K562 (cell line): ENCODE measurements around the gene CALM1. TPM values are rescaled to one million over a fixed set of nuclear protein-coding genes. Genes with fewer than 3 reads are reported as not detected.

Experiments used
- ATF7 ChIP-seq: fragments of 450-650 bp; IDR thresholded peaks from 2 replicates; pipeline ENCODE4 v1.7.1; 2014; ENCODE audit warnings: mild to moderate bottlenecking, moderate library complexity
- CBX1 ChIP-seq: sonication (generic); IDR thresholded peaks from 2 replicates; pipeline ENCODE4 v1.6.1; 2016; ENCODE audit warnings: antibody characterized with exemption, low read depth, mild to moderate bottlenecking
- FOXK2 ChIP-seq, 2 experiments: fragments of 450-650 bp; IDR thresholded peaks in 1 of 2; conservative IDR thresholded peaks in 1 of 2; 2 replicates each; pipeline ENCODE4 v1.6.1; 2016; ENCODE audit warnings: low read depth in 2 of 2, mild to moderate bottlenecking in 1 of 2
- L3MBTL2 ChIP-seq: fragments of 450-650 bp; IDR thresholded peaks from 2 replicates; pipeline ENCODE4 v1.6.1; 2016; ENCODE audit warnings: mild to moderate bottlenecking, moderate library complexity
- MGA ChIP-seq: fragments of 450-650 bp; IDR thresholded peaks from 2 replicates; pipeline ENCODE4 v1.6.1; 2016; ENCODE audit warnings: mild to moderate bottlenecking, moderate library complexity
- SMC3 ChIP-seq: conservative IDR thresholded peaks from 2 replicates; pipeline ENCODE4 v1.6.1; 2011; ENCODE audit warnings: low read depth, low read length, improper control_type of control experiment; ENCODE audit not compliant: insufficient read depth
- ZFP1 ChIP-seq: fragments of 450-650 bp; formaldehyde crosslinking; IDR thresholded peaks from 2 replicates; pipeline ENCODE4 v1.4.0; 2020; ENCODE audit warnings: mild to moderate bottlenecking, mixed read lengths
- ZFP36 ChIP-seq: fragments of 150-350 bp; IDR thresholded peaks from 2 replicates; pipeline ENCODE4 v1.6.1; 2018; ENCODE audit warnings: low read length, low read depth; ENCODE audit not compliant: partially characterized antibody
- ZNF263 ChIP-seq: sonication (generic); formaldehyde crosslinking; IDR thresholded peaks from 2 replicates; pipeline ENCODE4 v1.8.0; 2022; ENCODE audit warnings: mild to moderate bottlenecking, missing genetic modification reagents, borderline replicate concordance
- ZNF444 ChIP-seq: fragments of 250-450 bp; sonication (Bioruptor Pico); IDR thresholded peaks from 2 replicates; pipeline ENCODE4 v1.4.0; 2020; ENCODE audit warnings: mild to moderate bottlenecking, moderate library complexity
- ZNF766 ChIP-seq: fragments of 200-800 bp; sonication (Bioruptor generic); conservative IDR thresholded peaks from 2 replicates; pipeline ENCODE4 v1.6.1; 2016; ENCODE audit warnings: missing genetic modification characterization, missing compliant biosample characterization
- polyA plus RNA-seq, 8 experiments: library from polyadenylated mRNA; depleted of rRNA in 4 of 8; stranded (reverse) in 5 of 8; unstranded in 3 of 8; fragments of >200 nt; fragmentation: Nextera tagmentation in 2 of 8; fragmentation: Illumina TruSeq in 1 of 8; extraction: Ambion mirVana in 2 of 8; extraction: Trizol in 1 of 8; gene quantifications; 2 replicates each; pipeline versions ENCODE4 v1.2.1 to v1.2.3, GENCODE V29; 2011 to 2014; ENCODE audit warnings: inconsistent platforms in 1 of 8, missing spikeins in 1 of 8
- total RNA-seq, 7 experiments: library from RNA; depleted of rRNA in 6 of 7; stranded (reverse); fragments of >200 nt in 6 of 7; fragmentation: Illumina TruSeq in 2 of 7; extraction: Trizol in 2 of 7; gene quantifications; 2 replicates each; pipeline versions ENCODE4 v1.2.1 to v1.2.3, GENCODE V29; 2011 to 2021; ENCODE audit warnings: low replicate concordance in 1 of 7
- TF ChIP-seq, protein P1 (sequence below): fragments of 450-650 bp; IDR thresholded peaks from 2 replicates; pipeline ENCODE4 v1.6.1; 2017; ENCODE audit warnings: antibody characterized with exemption, mild to moderate bottlenecking
- TF ChIP-seq, protein P2 (sequence below): fragments of 250-450 bp; sonication (Bioruptor Pico); IDR thresholded peaks from 2 replicates; pipeline ENCODE4 v1.9.0; 2021; ENCODE audit warnings: mild to moderate bottlenecking

Gene CALM1
- total and polyA plus RNA-seq, 9 of the 15 experiments (the other 6 are each of a cell fraction or from before 2014, with no cell fraction given) = 48.0 to 269 (median 158) TPM

DNA sequence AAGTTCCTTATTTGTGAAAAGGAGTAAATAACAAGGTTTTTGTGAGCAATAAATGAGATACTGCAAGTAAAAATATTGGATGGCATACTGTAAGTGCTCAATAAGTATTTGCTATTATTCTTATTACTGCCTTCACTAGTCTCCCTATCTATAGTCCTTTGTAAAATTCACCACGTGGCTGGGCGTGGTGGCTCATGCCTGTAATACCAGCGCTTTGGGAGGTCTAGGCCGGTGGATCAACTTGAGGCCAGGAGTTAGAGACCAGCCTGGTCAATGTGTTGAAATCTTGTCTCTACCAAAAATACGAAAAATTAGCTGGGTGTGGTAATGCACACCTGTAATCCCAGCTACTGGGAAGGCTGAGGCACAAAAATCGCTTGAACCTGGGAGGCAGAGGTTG lies 18.6 kb upstream of the CALM1 start (continued):
- TF ChIP-seq, protein P1, sequence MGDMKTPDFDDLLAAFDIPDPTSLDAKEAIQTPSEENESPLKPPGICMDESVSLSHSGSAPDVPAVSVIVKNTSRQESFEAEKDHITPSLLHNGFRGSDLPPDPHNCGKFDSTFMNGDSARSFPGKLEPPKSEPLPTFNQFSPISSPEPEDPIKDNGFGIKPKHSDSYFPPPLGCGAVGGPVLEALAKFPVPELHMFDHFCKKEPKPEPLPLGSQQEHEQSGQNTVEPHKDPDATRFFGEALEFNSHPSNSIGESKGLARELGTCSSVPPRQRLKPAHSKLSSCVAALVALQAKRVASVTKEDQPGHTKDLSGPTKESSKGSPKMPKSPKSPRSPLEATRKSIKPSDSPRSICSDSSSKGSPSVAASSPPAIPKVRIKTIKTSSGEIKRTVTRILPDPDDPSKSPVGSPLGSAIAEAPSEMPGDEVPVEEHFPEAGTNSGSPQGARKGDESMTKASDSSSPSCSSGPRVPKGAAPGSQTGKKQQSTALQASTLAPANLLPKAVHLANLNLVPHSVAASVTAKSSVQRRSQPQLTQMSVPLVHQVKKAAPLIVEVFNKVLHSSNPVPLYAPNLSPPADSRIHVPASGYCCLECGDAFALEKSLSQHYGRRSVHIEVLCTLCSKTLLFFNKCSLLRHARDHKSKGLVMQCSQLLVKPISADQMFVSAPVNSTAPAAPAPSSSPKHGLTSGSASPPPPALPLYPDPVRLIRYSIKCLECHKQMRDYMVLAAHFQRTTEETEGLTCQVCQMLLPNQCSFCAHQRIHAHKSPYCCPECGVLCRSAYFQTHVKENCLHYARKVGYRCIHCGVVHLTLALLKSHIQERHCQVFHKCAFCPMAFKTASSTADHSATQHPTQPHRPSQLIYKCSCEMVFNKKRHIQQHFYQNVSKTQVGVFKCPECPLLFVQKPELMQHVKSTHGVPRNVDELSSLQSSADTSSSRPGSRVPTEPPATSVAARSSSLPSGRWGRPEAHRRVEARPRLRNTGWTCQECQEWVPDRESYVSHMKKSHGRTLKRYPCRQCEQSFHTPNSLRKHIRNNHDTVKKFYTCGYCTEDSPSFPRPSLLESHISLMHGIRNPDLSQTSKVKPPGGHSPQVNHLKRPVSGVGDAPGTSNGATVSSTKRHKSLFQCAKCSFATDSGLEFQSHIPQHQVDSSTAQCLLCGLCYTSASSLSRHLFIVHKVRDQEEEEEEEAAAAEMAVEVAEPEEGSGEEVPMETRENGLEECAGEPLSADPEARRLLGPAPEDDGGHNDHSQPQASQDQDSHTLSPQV = 0 out of 2 replicates have a peak, but pooled peaks have one; percentile 26
- TF ChIP-seq L3MBTL2 (peak; percentile 45; the same call in 1 of the 2 replicates), ATF7 (no peak), ZNF766 (no peak), ZNF444 (no peak), ZFP1 (CRISPR knock-in tag) (no peak), ZFP36 (no peak), ZNF263 (CRISPR knock-in tag) (no peak), MGA (peak; percentile 63), FOXK2 (conservative IDR thresholded peaks at IDR 0.05 in 1 of 2, IDR thresholded peaks at IDR 0.05 in 1 of 2; ENCODE audit: low read depth in 2 of 2) (no peak), CBX1 (no peak), SMC3 (no peak)
- TF ChIP-seq, protein P2, sequence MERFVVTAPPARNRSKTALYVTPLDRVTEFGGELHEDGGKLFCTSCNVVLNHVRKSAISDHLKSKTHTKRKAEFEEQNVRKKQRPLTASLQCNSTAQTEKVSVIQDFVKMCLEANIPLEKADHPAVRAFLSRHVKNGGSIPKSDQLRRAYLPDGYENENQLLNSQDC (CRISPR knock-in tag) = no peak
